GM15510 (cell line): ENCODE data around the gene FARP1.

ENCODE experiments used
- POLR2A ChIP-seq: IDR thresholded peaks from 3 replicates; pipeline ENCODE4 v1.6.1; 2011; ENCODE audit warnings: borderline replicate concordance; ENCODE audit not compliant: insufficient read length; ENCODE audit errors: extremely low read depth

The FARP1 gene

GRCh38 chr13:98300956-98301641, 158.2 kb downstream of the FARP1 start:
- no peak for TF ChIP-seq POLR2A

- no peak for TF ChIP-seq POLR2A
Measured at GRCh38 chr13:98301721-98302120, 158.8 kb downstream of the FARP1 start.

- TF ChIP-seq POLR2A, result no peak
Measured at GRCh38 chr13:98303858-98304257, 161.0 kb downstream of the FARP1 start.

- TF ChIP-seq POLR2A, result no peak
Measured at GRCh38 chr13:98305670-98306069, 162.8 kb downstream of the FARP1 start.

DNA sequence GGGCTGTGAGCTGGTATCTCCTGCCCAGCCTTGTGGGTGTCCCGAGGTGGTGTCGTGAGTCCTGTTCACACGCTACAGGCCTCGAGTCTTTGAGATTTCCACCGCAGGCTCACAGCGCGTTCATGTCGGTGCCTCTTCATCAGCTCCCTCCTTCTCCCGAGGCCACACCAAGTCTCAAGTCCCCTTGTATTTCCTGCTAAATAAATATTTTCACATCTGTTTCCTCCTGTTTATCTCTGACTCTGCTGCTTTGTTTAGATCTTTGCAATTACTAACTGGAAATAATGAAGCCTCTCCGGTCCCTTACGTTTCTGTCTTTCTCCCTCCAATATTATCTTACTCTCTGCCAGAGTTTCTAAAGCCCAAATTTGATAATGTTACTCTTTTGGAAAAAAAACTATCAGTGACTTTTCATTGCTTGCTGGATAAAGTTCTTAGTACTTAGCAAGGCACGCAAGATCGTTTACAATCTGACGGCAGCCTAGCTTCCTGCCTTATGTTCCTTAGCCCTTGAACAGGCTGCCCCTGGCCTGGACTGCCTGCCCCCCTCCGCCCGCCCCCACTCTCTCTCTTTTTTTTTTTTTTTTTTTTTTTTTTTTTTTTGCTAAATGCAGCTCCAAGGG, 164.7 kb downstream of the FARP1 start:
- no peak for TF ChIP-seq POLR2A

- TF ChIP-seq POLR2A, result no peak
Measured at GRCh38 chr13:98308086-98308911, 165.4 kb downstream of the FARP1 start.

DNA sequence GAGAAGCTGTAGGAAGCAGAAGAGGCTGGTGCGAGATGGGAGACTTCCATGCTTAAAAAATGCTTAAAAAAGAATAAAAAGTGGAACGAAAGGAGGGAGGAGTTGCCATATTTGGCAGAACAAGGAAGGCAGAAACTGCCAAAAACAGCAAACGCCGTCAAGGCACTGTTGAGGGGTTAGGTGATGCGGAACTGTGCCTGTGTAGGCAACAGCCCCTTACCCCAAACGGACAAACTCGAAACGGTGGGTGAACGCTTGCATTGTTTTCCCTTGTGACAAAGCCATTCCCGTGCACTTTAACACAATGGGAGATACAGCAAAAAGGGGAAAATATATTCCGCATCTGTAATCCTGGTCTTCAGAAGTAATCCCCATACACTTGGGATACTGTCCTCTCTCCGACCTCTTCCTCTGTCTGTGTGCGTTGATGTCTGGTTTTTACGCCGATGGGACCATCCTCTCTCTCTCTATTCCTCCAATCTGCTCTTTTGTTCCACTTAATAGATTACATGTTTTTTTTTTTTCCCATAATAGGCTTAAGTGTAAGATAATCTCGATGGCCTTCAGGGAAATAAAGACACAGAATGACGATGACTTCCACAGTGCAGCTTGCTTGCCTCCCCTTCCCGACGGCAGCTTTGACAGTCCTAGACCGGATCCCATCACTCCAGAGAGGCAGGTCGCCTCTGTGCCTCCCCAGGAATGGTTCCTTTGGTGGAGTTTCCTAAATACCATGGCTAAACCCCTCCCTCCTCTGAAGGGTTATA, 166.9 kb downstream of the FARP1 start:
- no peak for TF ChIP-seq POLR2A

DNA sequence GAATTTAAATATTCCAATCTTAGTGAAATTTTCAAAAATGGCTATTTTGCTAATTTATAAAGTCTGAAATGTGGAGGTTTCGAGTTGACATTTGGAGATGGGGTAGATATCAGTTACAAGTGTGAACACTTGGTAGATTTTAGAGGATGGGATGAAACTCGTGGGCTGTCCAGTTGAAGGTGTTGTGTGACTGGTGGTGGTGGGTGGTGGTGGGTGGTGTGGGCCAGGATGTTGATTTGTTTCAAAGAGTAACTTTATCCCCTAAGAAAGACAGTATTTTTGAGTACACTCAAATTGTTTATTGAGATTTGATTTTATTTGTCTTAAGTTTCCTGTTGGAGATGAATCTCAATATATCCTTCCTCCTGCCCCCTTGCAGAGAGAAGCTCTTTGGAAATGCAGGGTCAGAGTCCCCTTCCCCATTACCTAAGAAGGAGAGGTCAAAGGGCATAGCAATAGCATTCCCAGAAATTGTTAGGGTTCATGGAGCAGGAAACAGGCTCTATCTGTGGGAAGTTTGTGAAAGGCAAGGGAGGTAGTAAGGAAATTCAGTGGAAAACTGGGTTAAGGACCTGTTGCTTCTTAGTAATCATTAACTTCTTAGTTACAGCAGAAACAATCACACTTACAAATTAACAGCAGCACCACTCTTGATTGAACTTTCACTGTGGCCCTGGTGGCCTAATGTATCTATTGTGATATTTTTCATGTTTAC, 167.7 kb downstream of the FARP1 start:
- TF ChIP-seq POLR2A, result no peak

DNA sequence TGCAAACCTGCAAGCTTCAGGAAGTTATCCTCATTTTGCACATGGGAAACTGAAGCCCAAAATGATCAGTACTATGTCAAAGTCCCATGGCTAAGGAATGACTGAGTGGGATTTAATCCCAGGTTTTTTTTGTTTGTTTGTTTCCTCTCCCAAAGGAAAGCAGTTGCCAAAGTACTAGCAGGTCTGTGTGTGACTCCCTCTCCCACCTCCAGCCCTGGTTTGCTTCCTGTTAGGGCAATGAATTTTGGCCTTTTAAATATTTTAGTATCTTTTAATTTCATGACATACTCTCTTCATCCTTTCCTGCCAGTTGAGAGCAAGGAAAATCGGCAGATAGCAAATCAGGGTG, 168.3 kb downstream of the FARP1 start:
- no peak for TF ChIP-seq POLR2A

GRCh38 chr13:98312606-98313005, 169.7 kb downstream of the FARP1 start:
- no peak for TF ChIP-seq POLR2A

DNA sequence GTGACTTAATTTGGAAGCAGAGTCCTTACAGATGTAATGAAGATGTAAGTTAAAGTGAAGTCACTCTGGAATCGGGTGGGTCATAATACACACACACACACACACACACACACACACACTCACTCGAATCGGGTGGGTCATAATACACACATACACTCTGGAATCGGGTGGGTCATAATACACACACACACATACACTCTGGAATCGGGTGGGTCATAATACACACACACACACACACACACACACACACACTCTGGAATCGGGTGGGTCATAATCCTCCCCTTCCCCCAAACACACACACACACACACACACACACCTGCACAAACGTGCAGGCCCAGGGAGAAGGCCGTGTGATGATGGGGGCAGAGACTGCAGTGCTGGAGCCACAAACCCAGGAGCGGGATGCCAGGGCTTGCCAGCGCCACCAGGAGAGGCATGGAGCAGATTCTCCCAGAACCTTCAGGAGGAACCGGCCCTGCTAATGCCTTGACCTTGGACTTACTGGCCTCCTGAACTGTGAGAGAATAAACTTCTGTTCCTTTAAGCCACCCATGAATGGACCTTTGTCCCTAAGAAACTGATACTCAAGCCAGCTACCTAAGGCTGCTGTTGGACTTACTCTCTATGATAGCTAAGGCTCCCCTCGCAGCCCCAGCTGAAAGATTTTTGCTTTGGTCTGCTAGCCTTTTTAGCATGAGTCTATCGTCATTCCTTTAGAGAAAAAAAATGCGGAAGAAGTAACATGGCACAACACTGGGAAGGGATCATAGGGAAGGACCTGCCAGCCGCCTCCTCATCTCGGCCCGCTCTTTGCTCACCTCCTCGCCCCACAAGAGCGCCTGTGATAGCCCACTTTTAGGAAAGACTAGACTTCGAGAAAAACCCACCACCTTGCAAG, 170.4 kb downstream of the FARP1 start:
- TF ChIP-seq POLR2A, result no peak

GRCh38 chr13:98313922-98314292, 171.0 kb downstream of the FARP1 start:
- TF ChIP-seq POLR2A, result no peak

DNA sequence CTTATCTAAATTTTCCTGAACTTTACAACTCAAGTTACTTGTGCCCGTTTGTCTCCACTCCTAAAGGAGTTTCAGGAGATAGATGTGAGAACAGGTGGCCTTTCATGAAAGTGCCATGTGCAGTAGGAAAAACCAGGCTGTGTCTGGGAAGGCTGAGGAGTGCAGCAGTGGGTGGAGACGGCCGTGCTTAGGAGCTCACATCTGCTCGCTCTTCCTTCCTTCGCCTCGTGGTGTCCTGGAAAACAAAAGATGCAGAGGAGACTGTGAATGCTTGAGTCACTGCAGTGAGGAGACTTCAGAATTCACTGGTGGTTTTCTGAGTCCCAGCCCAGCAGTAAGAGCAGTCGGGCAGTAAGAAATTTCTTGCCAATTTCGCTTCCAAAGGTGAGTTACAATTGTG, 172.6 kb downstream of the FARP1 start:
- TF ChIP-seq POLR2A, result no peak
